Measurements from ENCODE around the gene FJX1. TPM values are rescaled to one million over a fixed set of nuclear protein-coding genes. Genes with fewer than 3 reads are reported as not detected.

Gene FJX1
- total and polyA plus RNA-seq, 2 experiments from 2014 or later: 9.4 to 16.1 TPM

DNA sequence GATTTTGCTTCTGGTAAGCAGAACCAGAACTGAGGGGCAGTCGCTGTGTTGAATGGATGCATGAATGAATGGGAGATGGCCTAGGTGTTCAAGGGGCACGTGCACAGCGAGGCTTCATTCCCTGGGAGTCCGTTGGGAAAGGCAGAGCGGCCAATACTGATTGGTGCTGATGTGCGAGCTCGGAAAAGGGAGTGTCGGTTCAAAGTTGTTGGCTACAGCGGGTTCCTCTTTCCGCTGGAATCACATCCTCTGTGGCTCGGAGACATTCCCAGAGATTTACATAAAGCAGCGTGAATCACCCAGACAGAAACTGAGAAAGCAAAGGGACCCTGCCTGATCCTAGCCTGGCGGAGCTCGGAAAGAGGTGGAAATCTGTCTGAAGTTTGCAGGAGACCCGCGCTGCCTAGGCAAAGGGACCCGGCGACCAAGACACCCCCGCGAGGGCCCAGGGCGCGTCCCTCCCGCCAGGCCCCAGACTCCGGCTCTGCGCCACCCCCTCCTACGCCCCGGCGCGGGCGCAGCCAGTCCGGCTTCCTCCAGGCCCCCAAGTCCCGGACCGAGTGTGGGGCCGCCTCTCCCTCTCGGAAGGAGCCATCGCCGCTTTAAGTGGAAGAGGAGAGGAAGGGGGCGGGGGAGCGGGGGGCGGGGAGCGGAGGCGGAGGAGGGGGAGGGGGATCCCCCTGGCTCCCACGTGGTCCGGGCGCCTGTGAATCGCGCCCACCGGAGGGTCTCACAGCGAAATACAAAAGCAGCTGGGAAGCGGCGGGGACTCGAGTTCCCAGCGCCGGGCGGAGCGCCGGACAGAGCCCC, at the start of gene FJX1 (continued):
- TF ChIP-seq EZH2 (IDR thresholded peaks at IDR 0.05; ENCODE audit: low read depth, unreplicated experiment) (no peak), ZNF331 (CRISPR knock-in tag; IDR thresholded peaks at IDR 0.05; ENCODE audit: low read depth) (no peak)

DNA sequence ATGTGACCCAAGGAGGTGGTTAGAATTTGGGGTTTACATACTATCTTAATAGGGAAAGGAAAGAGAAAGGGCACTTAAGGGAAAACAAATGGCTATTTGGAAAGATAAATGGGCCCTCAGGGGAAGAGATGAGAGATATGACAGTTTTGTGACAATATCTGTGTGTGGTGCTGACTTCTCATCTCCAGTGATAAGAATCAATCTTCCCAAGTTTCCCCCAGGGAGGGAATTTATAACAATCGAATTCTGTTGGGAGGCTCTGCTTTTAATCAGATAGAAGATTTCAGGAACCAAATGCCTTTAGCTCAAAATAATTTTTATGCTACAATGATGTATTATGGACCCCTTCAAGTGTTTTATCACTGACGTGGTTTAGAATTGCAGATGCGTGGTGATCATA, 46.6 kb upstream of the FJX1 start:
- H3K4me3 Mint-ChIP-seq: no peak overlapping the region
- no peak overlapping the region for H3K4me3 ChIP-seq
- no peaks in the 10 kb centered on the region for H3F3A ChIP-seq (replicated peaks; ENCODE audit: low read depth)
- H3K9me2 ChIP-seq (ENCODE audit: insufficient read depth): 0 out of 2 replicates have a peak, but pooled peaks cover 3% of the 10 kb centered on the region
- no peaks in the 10 kb centered on the region for H3K27me3 Mint-ChIP-seq (ENCODE audit: insufficient read depth, low read depth, poor library complexity)
- no peak overlapping the region for H3K27ac ChIP-seq (ENCODE audit: low read depth)
- ATAC-seq (no peak), DNase-seq (ENCODE audit: low spot score) (no peak)
- H3K4me1 Mint-ChIP-seq: no peaks in the 10 kb centered on the region
- no peaks in the 10 kb centered on the region for H3K4me1 ChIP-seq (ENCODE audit: insufficient read depth)
- peaks cover 2% of the 10 kb centered on the region; the same call in 1 of the 3 replicates for H3K36me3 Mint-ChIP-seq (ENCODE audit: low read depth)
- H3K27me3 ChIP-seq (ENCODE audit: insufficient read depth): no peaks in the 10 kb centered on the region
- no peak overlapping the region for H3K27ac Mint-ChIP-seq
- no peak overlapping the region for H3K4me2 ChIP-seq
- no peaks in the 10 kb centered on the region for H3K36me3 ChIP-seq (ENCODE audit: insufficient read depth)
- H3K9me3 Mint-ChIP-seq: peaks cover 10% of the 10 kb centered on the region; the same call in 2 of the 3 replicates
- no peaks in the 10 kb centered on the region for H4K20me1 ChIP-seq (replicated peaks; ENCODE audit: insufficient read depth)
- no peak overlapping the region for H2AFZ ChIP-seq
- no peaks in the 10 kb centered on the region for H3K79me2 ChIP-seq (replicated peaks; ENCODE audit: insufficient read depth)
- TF ChIP-seq ZNF331 (CRISPR knock-in tag; IDR thresholded peaks at IDR 0.05; ENCODE audit: low read depth) (no peak), ZNF114 (CRISPR knock-in tag; IDR thresholded peaks at IDR 0.05) (no peak), NANOG (IDR thresholded peaks at IDR 0.05; ENCODE audit: borderline replicate concordance) (no peak), JUNB (IDR thresholded peaks at IDR 0.05; ENCODE audit: unreplicated experiment) (no peak), CREB1 (CRISPR knock-in tag; IDR thresholded peaks at IDR 0.05; ENCODE audit: low read depth) (no peak), POLR2AphosphoS5 (IDR thresholded peaks at IDR 0.05; ENCODE audit: low read depth) (no peak), STAT1 (IDR thresholded peaks at IDR 0.05; ENCODE audit: unreplicated experiment) (no peak), EZH2 (IDR thresholded peaks at IDR 0.05; ENCODE audit: low read depth, unreplicated experiment) (no peak)
- TF ChIP-seq, protein P1, sequence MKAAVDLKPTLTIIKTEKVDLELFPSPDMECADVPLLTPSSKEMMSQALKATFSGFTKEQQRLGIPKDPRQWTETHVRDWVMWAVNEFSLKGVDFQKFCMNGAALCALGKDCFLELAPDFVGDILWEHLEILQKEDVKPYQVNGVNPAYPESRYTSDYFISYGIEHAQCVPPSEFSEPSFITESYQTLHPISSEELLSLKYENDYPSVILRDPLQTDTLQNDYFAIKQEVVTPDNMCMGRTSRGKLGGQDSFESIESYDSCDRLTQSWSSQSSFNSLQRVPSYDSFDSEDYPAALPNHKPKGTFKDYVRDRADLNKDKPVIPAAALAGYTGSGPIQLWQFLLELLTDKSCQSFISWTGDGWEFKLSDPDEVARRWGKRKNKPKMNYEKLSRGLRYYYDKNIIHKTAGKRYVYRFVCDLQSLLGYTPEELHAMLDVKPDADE (IDR thresholded peaks at IDR 0.05): no peak
- TF ChIP-seq, protein P2, sequence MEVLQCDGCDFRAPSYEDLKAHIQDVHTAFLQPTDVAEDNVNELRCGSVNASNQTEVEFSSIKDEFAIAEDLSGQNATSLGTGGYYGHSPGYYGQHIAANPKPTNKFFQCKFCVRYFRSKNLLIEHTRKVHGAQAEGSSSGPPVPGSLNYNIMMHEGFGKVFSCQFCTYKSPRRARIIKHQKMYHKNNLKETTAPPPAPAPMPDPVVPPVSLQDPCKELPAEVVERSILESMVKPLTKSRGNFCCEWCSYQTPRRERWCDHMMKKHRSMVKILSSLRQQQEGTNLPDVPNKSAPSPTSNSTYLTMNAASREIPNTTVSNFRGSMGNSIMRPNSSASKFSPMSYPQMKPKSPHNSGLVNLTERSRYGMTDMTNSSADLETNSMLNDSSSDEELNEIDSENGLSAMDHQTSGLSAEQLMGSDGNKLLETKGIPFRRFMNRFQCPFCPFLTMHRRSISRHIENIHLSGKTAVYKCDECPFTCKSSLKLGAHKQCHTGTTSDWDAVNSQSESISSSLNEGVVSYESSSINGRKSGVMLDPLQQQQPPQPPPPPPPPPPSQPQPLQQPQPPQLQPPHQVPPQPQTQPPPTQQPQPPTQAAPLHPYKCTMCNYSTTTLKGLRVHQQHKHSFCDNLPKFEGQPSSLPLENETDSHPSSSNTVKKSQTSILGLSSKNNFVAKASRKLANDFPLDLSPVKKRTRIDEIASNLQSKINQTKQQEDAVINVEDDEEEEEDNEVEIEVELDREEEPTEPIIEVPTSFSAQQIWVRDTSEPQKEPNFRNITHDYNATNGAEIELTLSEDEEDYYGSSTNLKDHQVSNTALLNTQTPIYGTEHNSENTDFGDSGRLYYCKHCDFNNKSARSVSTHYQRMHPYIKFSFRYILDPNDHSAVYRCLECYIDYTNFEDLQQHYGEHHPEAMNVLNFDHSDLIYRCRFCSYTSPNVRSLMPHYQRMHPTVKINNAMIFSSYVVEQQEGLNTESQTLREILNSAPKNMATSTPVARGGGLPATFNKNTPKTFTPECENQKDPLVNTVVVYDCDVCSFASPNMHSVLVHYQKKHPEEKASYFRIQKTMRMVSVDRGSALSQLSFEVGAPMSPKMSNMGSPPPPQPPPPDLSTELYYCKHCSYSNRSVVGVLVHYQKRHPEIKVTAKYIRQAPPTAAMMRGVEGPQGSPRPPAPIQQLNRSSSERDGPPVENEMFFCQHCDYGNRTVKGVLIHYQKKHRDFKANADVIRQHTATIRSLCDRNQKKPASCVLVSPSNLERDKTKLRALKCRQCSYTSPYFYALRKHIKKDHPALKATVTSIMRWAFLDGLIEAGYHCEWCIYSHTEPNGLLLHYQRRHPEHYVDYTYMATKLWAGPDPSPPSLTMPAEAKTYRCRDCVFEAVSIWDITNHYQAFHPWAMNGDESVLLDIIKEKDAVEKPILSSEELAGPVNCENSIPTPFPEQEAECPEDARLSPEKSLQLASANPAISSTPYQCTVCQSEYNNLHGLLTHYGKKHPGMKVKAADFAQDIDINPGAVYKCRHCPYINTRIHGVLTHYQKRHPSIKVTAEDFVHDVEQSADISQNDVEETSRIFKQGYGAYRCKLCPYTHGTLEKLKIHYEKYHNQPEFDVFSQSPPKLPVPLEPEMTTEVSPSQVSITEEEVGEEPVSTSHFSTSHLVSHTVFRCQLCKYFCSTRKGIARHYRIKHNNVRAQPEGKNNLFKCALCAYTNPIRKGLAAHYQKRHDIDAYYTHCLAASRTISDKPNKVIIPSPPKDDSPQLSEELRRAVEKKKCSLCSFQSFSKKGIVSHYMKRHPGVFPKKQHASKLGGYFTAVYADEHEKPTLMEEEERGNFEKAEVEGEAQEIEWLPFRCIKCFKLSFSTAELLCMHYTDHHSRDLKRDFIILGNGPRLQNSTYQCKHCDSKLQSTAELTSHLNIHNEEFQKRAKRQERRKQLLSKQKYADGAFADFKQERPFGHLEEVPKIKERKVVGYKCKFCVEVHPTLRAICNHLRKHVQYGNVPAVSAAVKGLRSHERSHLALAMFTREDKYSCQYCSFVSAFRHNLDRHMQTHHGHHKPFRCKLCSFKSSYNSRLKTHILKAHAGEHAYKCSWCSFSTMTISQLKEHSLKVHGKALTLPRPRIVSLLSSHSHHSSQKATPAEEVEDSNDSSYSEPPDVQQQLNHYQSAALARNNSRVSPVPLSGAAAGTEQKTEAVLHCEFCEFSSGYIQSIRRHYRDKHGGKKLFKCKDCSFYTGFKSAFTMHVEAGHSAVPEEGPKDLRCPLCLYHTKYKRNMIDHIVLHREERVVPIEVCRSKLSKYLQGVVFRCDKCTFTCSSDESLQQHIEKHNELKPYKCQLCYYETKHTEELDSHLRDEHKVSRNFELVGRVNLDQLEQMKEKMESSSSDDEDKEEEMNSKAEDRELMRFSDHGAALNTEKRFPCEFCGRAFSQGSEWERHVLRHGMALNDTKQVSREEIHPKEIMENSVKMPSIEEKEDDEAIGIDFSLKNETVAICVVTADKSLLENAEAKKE (CRISPR knock-in tag; IDR thresholded peaks at IDR 0.05): no peak
- TF ChIP-seq, protein P3, sequence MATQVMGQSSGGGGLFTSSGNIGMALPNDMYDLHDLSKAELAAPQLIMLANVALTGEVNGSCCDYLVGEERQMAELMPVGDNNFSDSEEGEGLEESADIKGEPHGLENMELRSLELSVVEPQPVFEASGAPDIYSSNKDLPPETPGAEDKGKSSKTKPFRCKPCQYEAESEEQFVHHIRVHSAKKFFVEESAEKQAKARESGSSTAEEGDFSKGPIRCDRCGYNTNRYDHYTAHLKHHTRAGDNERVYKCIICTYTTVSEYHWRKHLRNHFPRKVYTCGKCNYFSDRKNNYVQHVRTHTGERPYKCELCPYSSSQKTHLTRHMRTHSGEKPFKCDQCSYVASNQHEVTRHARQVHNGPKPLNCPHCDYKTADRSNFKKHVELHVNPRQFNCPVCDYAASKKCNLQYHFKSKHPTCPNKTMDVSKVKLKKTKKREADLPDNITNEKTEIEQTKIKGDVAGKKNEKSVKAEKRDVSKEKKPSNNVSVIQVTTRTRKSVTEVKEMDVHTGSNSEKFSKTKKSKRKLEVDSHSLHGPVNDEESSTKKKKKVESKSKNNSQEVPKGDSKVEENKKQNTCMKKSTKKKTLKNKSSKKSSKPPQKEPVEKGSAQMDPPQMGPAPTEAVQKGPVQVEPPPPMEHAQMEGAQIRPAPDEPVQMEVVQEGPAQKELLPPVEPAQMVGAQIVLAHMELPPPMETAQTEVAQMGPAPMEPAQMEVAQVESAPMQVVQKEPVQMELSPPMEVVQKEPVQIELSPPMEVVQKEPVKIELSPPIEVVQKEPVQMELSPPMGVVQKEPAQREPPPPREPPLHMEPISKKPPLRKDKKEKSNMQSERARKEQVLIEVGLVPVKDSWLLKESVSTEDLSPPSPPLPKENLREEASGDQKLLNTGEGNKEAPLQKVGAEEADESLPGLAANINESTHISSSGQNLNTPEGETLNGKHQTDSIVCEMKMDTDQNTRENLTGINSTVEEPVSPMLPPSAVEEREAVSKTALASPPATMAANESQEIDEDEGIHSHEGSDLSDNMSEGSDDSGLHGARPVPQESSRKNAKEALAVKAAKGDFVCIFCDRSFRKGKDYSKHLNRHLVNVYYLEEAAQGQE (IDR thresholded peaks at IDR 0.05; ENCODE audit: unreplicated experiment): no peak
- TF ChIP-seq, protein P4, sequence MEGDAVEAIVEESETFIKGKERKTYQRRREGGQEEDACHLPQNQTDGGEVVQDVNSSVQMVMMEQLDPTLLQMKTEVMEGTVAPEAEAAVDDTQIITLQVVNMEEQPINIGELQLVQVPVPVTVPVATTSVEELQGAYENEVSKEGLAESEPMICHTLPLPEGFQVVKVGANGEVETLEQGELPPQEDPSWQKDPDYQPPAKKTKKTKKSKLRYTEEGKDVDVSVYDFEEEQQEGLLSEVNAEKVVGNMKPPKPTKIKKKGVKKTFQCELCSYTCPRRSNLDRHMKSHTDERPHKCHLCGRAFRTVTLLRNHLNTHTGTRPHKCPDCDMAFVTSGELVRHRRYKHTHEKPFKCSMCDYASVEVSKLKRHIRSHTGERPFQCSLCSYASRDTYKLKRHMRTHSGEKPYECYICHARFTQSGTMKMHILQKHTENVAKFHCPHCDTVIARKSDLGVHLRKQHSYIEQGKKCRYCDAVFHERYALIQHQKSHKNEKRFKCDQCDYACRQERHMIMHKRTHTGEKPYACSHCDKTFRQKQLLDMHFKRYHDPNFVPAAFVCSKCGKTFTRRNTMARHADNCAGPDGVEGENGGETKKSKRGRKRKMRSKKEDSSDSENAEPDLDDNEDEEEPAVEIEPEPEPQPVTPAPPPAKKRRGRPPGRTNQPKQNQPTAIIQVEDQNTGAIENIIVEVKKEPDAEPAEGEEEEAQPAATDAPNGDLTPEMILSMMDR (conservative IDR thresholded peaks at IDR 0.05; ENCODE audit: low read depth in 2 of 2): no peak

Measured in GM23338 (cell line).